Panc1 (cell line): ENCODE data around the gene MYO1E. TPM values are rescaled to one million over a fixed set of nuclear protein-coding genes. Genes with fewer than 3 reads are reported as not detected.

ENCODE experiments used
- ATAC-seq: fragments of 200-7000 bp; cut with Tn5 transposase; 2 replicates; pipeline ENCODE4 v1.9.1; 2020; ENCODE audit warnings: mild to moderate bottlenecking, moderate library complexity
- BruUV-seq: library from RNA; stranded (reverse); fragments of 400-500 nt; replicated peaks from 2 replicates; lab custom pipeline; 2021; lab: Mats Ljungman, UMichigan
- CTCF ChIA-PET: fragments of 300-600 bp; sonication (Branson Sonifier 250); formaldehyde crosslinking; loops from one replicate; lab custom pipeline; 2022; ENCODE audit warnings: antibody characterized with exemption; lab: Charles Lee
- POLR2A ChIA-PET: fragments of 300-600 bp; sonication (Branson Sonifier 250); formaldehyde crosslinking; loops from one replicate; lab custom pipeline; 2022; ENCODE audit warnings: antibody characterized with exemption; lab: Charles Lee
- DNase-seq: peaks from one replicate; pipeline ENCODE4 v3.0.0-alpha.2; 2010; ENCODE audit warnings: low read depth, low spot score
- H3K27ac ChIP-seq: 2 replicates; pipeline ENCODE4 v1.5.1; 2011; ENCODE audit warnings: mild to moderate bottlenecking, low read length, inconsistent platforms
- H3K27me3 ChIP-seq: fragments of 200-500 bp; sonication (Bioruptor generic); 2 replicates; pipeline ENCODE4 v1.6.0; 2014; ENCODE audit warnings: low read length, inconsistent platforms; ENCODE audit not compliant: control insufficient read depth, insufficient read depth
- H3K36me3 ChIP-seq: fragments of 200-500 bp; sonication (Bioruptor generic); 2 replicates; pipeline ENCODE4 v1.5.1; 2014; ENCODE audit warnings: inconsistent platforms, mild to moderate bottlenecking, low read length, moderate library complexity; ENCODE audit not compliant: control insufficient read depth, insufficient read depth
- H3K4me1 ChIP-seq: 2 replicates; pipeline ENCODE4 v1.5.1; 2011; ENCODE audit warnings: inconsistent platforms, mild to moderate bottlenecking, low read length, moderate library complexity; ENCODE audit not compliant: control insufficient read depth, insufficient read depth
- H3K4me3 ChIP-seq, 2 experiments: 2 replicates each; pipeline ENCODE4 v1.5.1; 2011 to 2012; ENCODE audit warnings: low read depth in 2 of 2, low read length in 2 of 2, mild to moderate bottlenecking in 2 of 2, inconsistent platforms in 1 of 2, moderate library complexity in 1 of 2
- H3K9me3 ChIP-seq: fragments of 200-500 bp; sonication (Bioruptor generic); 2 replicates; pipeline ENCODE4 v1.5.1; 2014; ENCODE audit warnings: low read depth, mild to moderate bottlenecking, inconsistent platforms, low read length, moderate library complexity; ENCODE audit not compliant: control insufficient read depth, insufficient read depth
- POLR2AphosphoS5 ChIP-seq: IDR thresholded peaks from 2 replicates; pipeline ENCODE4 v1.6.1; 2012; ENCODE audit warnings: mild to moderate bottlenecking, low read depth, low read length, moderate library complexity
- SIN3A ChIP-seq: IDR thresholded peaks from 2 replicates; pipeline ENCODE4 v1.6.1; 2012; ENCODE audit warnings: low read depth, mild to moderate bottlenecking, low read length, moderate library complexity, borderline replicate concordance; ENCODE audit not compliant: insufficient read depth
- TCF7L2 ChIP-seq: IDR thresholded peaks from 2 replicates; pipeline ENCODE4 v1.6.1; 2011; ENCODE audit warnings: mild to moderate bottlenecking, low read depth, low read length, inconsistent platforms
- in situ Hi-C: cut with HindIII; loops from 2 replicates; pipeline ENCODE4 v1.10.0; 2016; ENCODE audit warnings: low sequenced_read_pairs, low pct_unique_long_range_greater_than_20kb
- intact Hi-C: fragments of 100-400 bp; cut with micrococcal nuclease; formaldehyde crosslinking; loops from one replicate; pipeline ENCODE4 v1.10.0; 2022; ENCODE audit not compliant: unreplicated experiment
- total RNA-seq: library from RNA; stranded (reverse); gene quantifications from one replicate; pipeline ENCODE4 v1.2.1, GENCODE V29; 2021; ENCODE audit not compliant: unreplicated experiment
- TF ChIP-seq, protein P1 (sequence below), 2 experiments: IDR thresholded peaks; 2 replicates each; pipeline ENCODE4 v1.6.1; 2011 to 2012; ENCODE audit warnings: low read depth in 2 of 2, control low read depth in 1 of 2, low read length in 1 of 2, mild to moderate bottlenecking in 1 of 2, moderate library complexity in 1 of 2; ENCODE audit not compliant: insufficient read depth in 1 of 2
- TF ChIP-seq, protein P2 (sequence below): fragments of 450-650 bp; IDR thresholded peaks from 2 replicates; pipeline ENCODE4 v1.5.1; 2017; ENCODE audit warnings: mild to moderate bottlenecking

The MYO1E gene
- total RNA-seq, 1 experiment from 2014 or later, result 161 TPM

DNA sequence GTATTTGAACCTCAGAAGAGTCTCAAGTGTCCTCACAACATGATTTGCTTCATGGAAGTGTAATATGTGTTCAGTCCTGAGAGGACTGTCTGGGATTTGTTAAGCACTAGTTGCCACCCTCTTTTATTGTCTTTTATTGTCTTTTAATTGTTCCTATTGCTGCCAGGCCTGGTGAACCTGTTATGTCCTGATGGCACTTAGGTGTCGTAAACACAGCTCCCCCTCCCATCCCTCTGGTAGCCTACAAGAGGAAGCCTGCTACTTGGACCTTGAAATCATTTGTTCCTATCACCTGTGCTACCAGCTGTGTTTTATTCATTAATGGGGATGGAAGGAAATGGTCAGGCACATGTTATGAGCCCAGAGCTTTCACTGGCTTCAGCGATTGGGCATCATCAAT lies 248.4 kb downstream of the MYO1E start:
- ATAC-seq, result peak; percentile 26; the same call in 1 of the 2 replicates
- TF ChIP-seq, protein P1, sequence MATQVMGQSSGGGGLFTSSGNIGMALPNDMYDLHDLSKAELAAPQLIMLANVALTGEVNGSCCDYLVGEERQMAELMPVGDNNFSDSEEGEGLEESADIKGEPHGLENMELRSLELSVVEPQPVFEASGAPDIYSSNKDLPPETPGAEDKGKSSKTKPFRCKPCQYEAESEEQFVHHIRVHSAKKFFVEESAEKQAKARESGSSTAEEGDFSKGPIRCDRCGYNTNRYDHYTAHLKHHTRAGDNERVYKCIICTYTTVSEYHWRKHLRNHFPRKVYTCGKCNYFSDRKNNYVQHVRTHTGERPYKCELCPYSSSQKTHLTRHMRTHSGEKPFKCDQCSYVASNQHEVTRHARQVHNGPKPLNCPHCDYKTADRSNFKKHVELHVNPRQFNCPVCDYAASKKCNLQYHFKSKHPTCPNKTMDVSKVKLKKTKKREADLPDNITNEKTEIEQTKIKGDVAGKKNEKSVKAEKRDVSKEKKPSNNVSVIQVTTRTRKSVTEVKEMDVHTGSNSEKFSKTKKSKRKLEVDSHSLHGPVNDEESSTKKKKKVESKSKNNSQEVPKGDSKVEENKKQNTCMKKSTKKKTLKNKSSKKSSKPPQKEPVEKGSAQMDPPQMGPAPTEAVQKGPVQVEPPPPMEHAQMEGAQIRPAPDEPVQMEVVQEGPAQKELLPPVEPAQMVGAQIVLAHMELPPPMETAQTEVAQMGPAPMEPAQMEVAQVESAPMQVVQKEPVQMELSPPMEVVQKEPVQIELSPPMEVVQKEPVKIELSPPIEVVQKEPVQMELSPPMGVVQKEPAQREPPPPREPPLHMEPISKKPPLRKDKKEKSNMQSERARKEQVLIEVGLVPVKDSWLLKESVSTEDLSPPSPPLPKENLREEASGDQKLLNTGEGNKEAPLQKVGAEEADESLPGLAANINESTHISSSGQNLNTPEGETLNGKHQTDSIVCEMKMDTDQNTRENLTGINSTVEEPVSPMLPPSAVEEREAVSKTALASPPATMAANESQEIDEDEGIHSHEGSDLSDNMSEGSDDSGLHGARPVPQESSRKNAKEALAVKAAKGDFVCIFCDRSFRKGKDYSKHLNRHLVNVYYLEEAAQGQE (IDR thresholded peaks at IDR 0.05; ENCODE audit: insufficient read depth in 1 of 2, low read depth in 2 of 2, low read length in 1 of 2), result no peak
- TF ChIP-seq POLR2AphosphoS5 (no peak), TCF7L2 (no peak), SIN3A (no peak)
- TF ChIP-seq, protein P2, sequence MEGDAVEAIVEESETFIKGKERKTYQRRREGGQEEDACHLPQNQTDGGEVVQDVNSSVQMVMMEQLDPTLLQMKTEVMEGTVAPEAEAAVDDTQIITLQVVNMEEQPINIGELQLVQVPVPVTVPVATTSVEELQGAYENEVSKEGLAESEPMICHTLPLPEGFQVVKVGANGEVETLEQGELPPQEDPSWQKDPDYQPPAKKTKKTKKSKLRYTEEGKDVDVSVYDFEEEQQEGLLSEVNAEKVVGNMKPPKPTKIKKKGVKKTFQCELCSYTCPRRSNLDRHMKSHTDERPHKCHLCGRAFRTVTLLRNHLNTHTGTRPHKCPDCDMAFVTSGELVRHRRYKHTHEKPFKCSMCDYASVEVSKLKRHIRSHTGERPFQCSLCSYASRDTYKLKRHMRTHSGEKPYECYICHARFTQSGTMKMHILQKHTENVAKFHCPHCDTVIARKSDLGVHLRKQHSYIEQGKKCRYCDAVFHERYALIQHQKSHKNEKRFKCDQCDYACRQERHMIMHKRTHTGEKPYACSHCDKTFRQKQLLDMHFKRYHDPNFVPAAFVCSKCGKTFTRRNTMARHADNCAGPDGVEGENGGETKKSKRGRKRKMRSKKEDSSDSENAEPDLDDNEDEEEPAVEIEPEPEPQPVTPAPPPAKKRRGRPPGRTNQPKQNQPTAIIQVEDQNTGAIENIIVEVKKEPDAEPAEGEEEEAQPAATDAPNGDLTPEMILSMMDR, result no peak
- ChIA-PET POLR2A (no interaction called here), CTCF (no interaction called here)
- H3K27ac ChIP-seq, result no peak overlapping the region
- no peaks in the 10 kb centered on the region for H3K27me3 ChIP-seq
- intact Hi-C loops (no loop called here), in situ Hi-C loops (no loop called here)
- DNase-seq, result no peak
- BruUV-seq, result no TSS peak
- H3K36me3 ChIP-seq, result peaks cover 4% of the 10 kb centered on the region; the same call in 1 of the 2 replicates
- H3K4me3 ChIP-seq, result no peak overlapping the region
- no peaks in the 10 kb centered on the region for H3K4me1 ChIP-seq
- no peaks in the 10 kb centered on the region for H3K9me3 ChIP-seq

DNA sequence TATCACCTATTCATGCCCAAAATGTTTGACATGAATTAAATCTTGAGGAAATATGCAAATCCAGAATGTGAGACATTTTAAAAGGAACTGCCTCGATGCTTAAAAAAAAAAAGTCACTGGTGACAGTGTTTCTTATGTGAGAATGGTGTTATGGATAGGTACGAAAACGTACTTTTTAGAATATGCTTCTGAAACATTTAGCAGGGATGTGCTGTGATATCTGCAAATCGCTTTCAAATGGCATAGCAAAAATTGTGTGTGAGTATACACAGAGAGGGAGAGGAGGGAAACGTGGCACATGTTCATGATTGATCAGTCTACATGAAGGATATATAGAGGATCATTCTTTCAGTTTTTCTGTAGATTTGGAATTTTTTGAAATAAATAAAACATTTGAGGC lies 251.7 kb downstream of the MYO1E start:
- in situ Hi-C loops (no loop called here), intact Hi-C loops (no loop called here)
- Histone ChIP-seq H3K36me3 (peaks cover 16% of the 10 kb centered on the region), H3K4me3 (no peak overlapping the region), H3K27ac (no peak overlapping the region), H3K27me3 (no peaks in the 10 kb centered on the region), H3K4me1 (no peaks in the 10 kb centered on the region), H3K9me3 (no peaks in the 10 kb centered on the region)
- ChIA-PET CTCF (no interaction called here), POLR2A (no interaction called here)
- ATAC-seq (no peak), DNase-seq (no peak)
- no TSS peak for BruUV-seq
- TF ChIP-seq, protein P2, result no peak
- TF ChIP-seq TCF7L2, result no peak
- no peak for TF ChIP-seq SIN3A
- no peak for TF ChIP-seq POLR2AphosphoS5
- TF ChIP-seq, protein P1 (IDR thresholded peaks at IDR 0.05; ENCODE audit: insufficient read depth in 1 of 2, low read depth in 2 of 2, low read length in 1 of 2), result no peak
